Heart left ventricle (tissue), 16 donors: ENCODE results near the gene HPSE2. TPM values are rescaled to one million over a fixed set of nuclear protein-coding genes. Genes with fewer than 3 reads are reported as not detected.

Source experiments
- ATAC-seq, 4 donors: fragments of 200-7000 bp; cut with Tn5 transposase; one replicate each; pipeline ENCODE4 v1.9.1; 2020 to 2022; ENCODE audit warnings: moderate library complexity in 4 of 4, mild to moderate bottlenecking in 3 of 4, moderate number of reproducible peaks in 1 of 4
- DNase-seq, 5 donors: peaks; one replicate each; pipeline ENCODE4 v3.0.0-alpha.2; 2020
- H3K27ac ChIP-seq, 12 donors: fragments of 200-600 bp; sonication (generic) in 4 of 12; one replicate each; pipeline versions ENCODE4 v1.5.0 to v1.8.0; 2016 to 2022; ENCODE audit warnings: mild to moderate bottlenecking in 2 of 12
- H3K27me3 ChIP-seq, 9 donors: fragments of 200-600 bp; sonication (generic) in 2 of 9; one replicate each; pipeline versions ENCODE4 v1.5.1 to v1.8.0; 2016 to 2022; ENCODE audit warnings: mild to moderate bottlenecking in 3 of 9
- H3K36me3 ChIP-seq, 9 donors: fragments of 200-600 bp; sonication (generic) in 2 of 9; one replicate each; pipeline versions ENCODE4 v1.5.0 to v1.8.0; 2018 to 2022; ENCODE audit warnings: mild to moderate bottlenecking in 2 of 9
- H3K4me1 ChIP-seq, 12 donors: fragments of 200-600 bp; sonication (generic) in 4 of 12; one replicate each; pipeline versions ENCODE4 v1.5.0 to v1.8.0; 2016 to 2022; ENCODE audit warnings: mild to moderate bottlenecking in 3 of 12
- H3K4me3 ChIP-seq, 12 donors: fragments of 200-600 bp; sonication (generic) in 4 of 12; one replicate each; pipeline versions ENCODE4 v1.5.0 to v1.8.0; 2017 to 2022; ENCODE audit warnings: mild to moderate bottlenecking in 9 of 12, moderate library complexity in 4 of 12
- H3K9me3 ChIP-seq, 12 donors: fragments of 200-600 bp; sonication (generic) in 4 of 12; one replicate each; pipeline versions ENCODE4 v1.5.0 to v1.8.0; 2016 to 2022; ENCODE audit warnings: mild to moderate bottlenecking in 1 of 12
- CTCF ChIP-seq, 12 donors: fragments of 200-600 bp; sonication (generic) in 4 of 12; IDR thresholded peaks; one replicate each; pipeline versions ENCODE4 v1.5.0 to v1.8.0; 2018 to 2022; ENCODE audit warnings: antibody characterized with exemption in 12 of 12, mild to moderate bottlenecking in 5 of 12
- POLR2A ChIP-seq, 2 donors: fragments of 450-650 bp; IDR thresholded peaks; one replicate each; pipeline ENCODE4 v1.6.1; 2017; ENCODE audit warnings: antibody characterized with exemption in 2 of 2, mild to moderate bottlenecking in 2 of 2, moderate library complexity in 2 of 2
- WGBS, 4 donors: extraction: QIAGEN DNeasy Blood & Tissue Kit in 2 of 4; methylation state at CpG; one replicate each; pipeline versions ENCODE4 v1.1.5 to v1.1.7; 2013 to 2018; 5-methylcytosine and 5-hydroxymethylcytosine counted together
- intact Hi-C, 10 donors: fragments of 100-400 bp; cut with DNase I; formaldehyde crosslinking; loops; one replicate each; pipeline versions ENCODE4 v1.11.1 to v1.14.2; 2022
- polyA plus RNA-seq, 2 donors: library from polyadenylated mRNA; stranded (reverse); fragments of 200-250 nt; gene quantifications; one replicate each; pipeline ENCODE4 v1.2.3, GENCODE V29; 2013
- total RNA-seq, 9 donors: library from RNA; depleted of rRNA in 2 of 9; stranded (reverse); fragments of >200 nt in 2 of 9; fragmentation: NEBNext Ultra II Directional in 3 of 9; extraction: Animal tissue kit (Norgen Biotek cat#: 25700) in 3 of 9; gene quantifications; one replicate each; pipeline versions ENCODE4 v1.1.0 to v1.2.4, GENCODE V29; 2016 to 2023
- donor health status: ischemic (EF 13 %, LVEDD 7.1; RV severe dilation, severe dysfunction).
- donor health status: healthy with polysubstance abuse.
- donor health status: DM: no; HTN: yes; CAD: no.
- donor health status: DM: no; HTN: no; CAD: no.
- donor health status: ischemic (EF 25% LVEDD 6.9; RV normal size, moderate dysfunction).
- donor health status: ischemic (EF 25% LVEDD 5.7; RV mildly dilated, moderate dysfunction).
- donor health status: healthy.
- donor health status: DM: yes; HTN: yes; CAD: no.
- donor health status: ischemic (EF 35%, LVEDD 5.7; RV mildly dilated, moderate dysfunction).
- donor health status: nonischemic (EF 11% LVEDD 7.7; RV severe dilation, severe dysfunction).
- donor health status: DM: yes; HTN: yes; CAD: no.
- donor health status: PGD.
- donor health status: ischemic (EF 29% LVEDD 5.4; RV normal size, mild dysfunction).
- donor health status: nonischemic (EF 23%, LVEDD 6.1; RV moderate dilation, normal function).

HPSE2 gene
- total and polyA plus RNA-seq, 11 donors: 0.06 to 0.18 (median 0.12) TPM; not detected in 3

GRCh38 chr10:98694014-98694413 is 541.6 kb downstream of the HPSE2 start:
- Histone ChIP-seq H3K27me3 (no peaks in the 10 kb centered on the region), H3K4me3 (no peak overlapping the region), H3K9me3 (peaks cover 0 to 4% (median 0%) of the 10 kb centered on the region in 12 donors), H3K27ac (peak overlapping the region in 5 of 12 donors; percentile 5 to 61 (median 38)), H3K4me1 (peaks cover 0 to 8% (median 0%) of the 10 kb centered on the region in 12 donors), H3K36me3 (no peaks in the 10 kb centered on the region)
- ATAC-seq (peak in 3 of 4 donors; percentile 42 to 94 (median 79)), DNase-seq (peak in 1 of 5 donors; percentile 23)
- 49 to 65% (median 54%) methylated on average over 2 of the region's 2 CpGs for WGBS, 4 donors
- TF ChIP-seq POLR2A (IDR thresholded peaks at IDR 0.05) (no peak), CTCF (IDR thresholded peaks at IDR 0.05) (no peak)
- intact Hi-C loops: no loop called here

GRCh38 chr10:98687685-98688084 is 548.0 kb downstream of the HPSE2 start:
- no peak for TF ChIP-seq POLR2A (IDR thresholded peaks at IDR 0.05)
- no peak for TF ChIP-seq CTCF (IDR thresholded peaks at IDR 0.05)
- Histone ChIP-seq H3K4me1 (no peaks in the 10 kb centered on the region), H3K36me3 (no peaks in the 10 kb centered on the region), H3K27me3 (peaks cover 0 to 2% (median 0%) of the 10 kb centered on the region in 9 donors), H3K9me3 (peaks cover 0 to 27% (median 12%) of the 10 kb centered on the region in 12 donors), H3K27ac (no peak overlapping the region), H3K4me3 (no peak overlapping the region)
- no peak for ATAC-seq
- DNase-seq: no peak
- intact Hi-C loops: no loop called here
- WGBS, 4 donors: 2 to 95% (median 67%) methylated on average over 1 of the region's 1 CpG

- Histone ChIP-seq H3K27me3 (peaks cover 0 to 4% (median 0%) of the 10 kb centered on the region in 9 donors), H3K9me3 (peaks cover 0 to 25% (median 12%) of the 10 kb centered on the region in 12 donors), H3K4me1 (no peaks in the 10 kb centered on the region), H3K36me3 (no peaks in the 10 kb centered on the region), H3K4me3 (no peak overlapping the region), H3K27ac (no peak overlapping the region)
- TF ChIP-seq POLR2A (IDR thresholded peaks at IDR 0.05) (no peak), CTCF (IDR thresholded peaks at IDR 0.05) (no peak)
- 13 to 37% (median 22%) methylated on average over 3 of the region's 3 CpGs for WGBS, 4 donors
- DNase-seq (no peak), ATAC-seq (no peak)
- intact Hi-C loops: no loop called here
These were observed 551.4 kb downstream of the HPSE2 start for GRCh38 chr10:98684019-98684899.

- Histone ChIP-seq H3K9me3 (no peaks in the 10 kb centered on the region), H3K27ac (no peak overlapping the region), H3K36me3 (no peaks in the 10 kb centered on the region), H3K4me1 (no peaks in the 10 kb centered on the region), H3K4me3 (no peak overlapping the region), H3K27me3 (peaks cover 0 to 4% (median 0%) of the 10 kb centered on the region in 9 donors)
- ATAC-seq (no peak), DNase-seq (no peak)
- TF ChIP-seq CTCF (IDR thresholded peaks at IDR 0.05) (no peak), POLR2A (IDR thresholded peaks at IDR 0.05) (no peak)
- intact Hi-C loops: no loop called here
These were observed 558.8 kb downstream of the HPSE2 start for GRCh38 chr10:98676895-98677294.
